Measurements from ENCODE around the gene CCDC188. TPM values are rescaled to one million over a fixed set of nuclear protein-coding genes. Genes with fewer than 3 reads are reported as not detected.

CCDC188 gene
- total and polyA plus RNA-seq, 2 of the 8 experiments (the other 6 are each of a cell fraction or from before 2014, with no cell fraction given) = not detected

- no peak overlapping the region for H3K4me2 ChIP-seq (ENCODE audit: insufficient read depth in 1 of 2, low read depth in 2 of 2, low read length in 2 of 2)
- no peak overlapping the region for H4K8ac ChIP-seq (ENCODE audit: extremely low read depth, insufficient read depth, low read length)
- no peak for FAIRE-seq
- H2BK5ac ChIP-seq (ENCODE audit: low read depth, low read length) = no peak overlapping the region
- no peak overlapping the region for H2AFZ ChIP-seq (ENCODE audit: low read length)
- no peaks in the 10 kb centered on the region for H4K20me1 ChIP-seq (replicated peaks in 1 of 2; ENCODE audit: control insufficient read depth in 1 of 2, insufficient read depth in 2 of 2, low read length in 2 of 2)
- no peak overlapping the region for H4K91ac ChIP-seq (replicated peaks; ENCODE audit: insufficient read length, low read length)
- no peaks in the 10 kb centered on the region for H3K36me3 ChIP-seq (ENCODE audit: control insufficient read depth in 2 of 4, insufficient read depth in 4 of 4, low read length in 3 of 4)
- no peak overlapping the region for H3K56ac ChIP-seq (replicated peaks; ENCODE audit: insufficient read length, low read depth, low read length)
- H3K4ac ChIP-seq (replicated peaks; ENCODE audit: insufficient read length, low read depth, low read length) = no peak overlapping the region
- ChIA-PET CTCF (ENCODE audit: partially characterized antibody) (interaction anchor here (1.1 to 1.5 kb wide), 2 partner anchors 12 to 40 kb away, joined by 3 to 6 read pairs; no protein-coding TSS in a partner anchor), POLR2A (ENCODE audit: partially characterized antibody) (no interaction called here)
- H4K5ac ChIP-seq (ENCODE audit: insufficient read length, low read depth, low read length) = no peak overlapping the region
- no peak overlapping the region for H2BK120ac ChIP-seq (replicated peaks; ENCODE audit: low read depth, low read length)
- no peak for DNase-seq (ENCODE audit: low read depth in 1 of 2, low spot score in 2 of 2)
- H3K14ac ChIP-seq (ENCODE audit: insufficient read length) = no peak overlapping the region
- no peaks in the 10 kb centered on the region for H3K79me2 ChIP-seq (ENCODE audit: control insufficient read depth in 1 of 2, insufficient read depth in 2 of 2, low read length in 2 of 2)
- H3K9ac ChIP-seq (replicated peaks in 1 of 4; ENCODE audit: extremely low read depth in 1 of 4, low read depth in 3 of 4, low read length in 3 of 4) = no peak overlapping the region
- H3K23me2 ChIP-seq (ENCODE audit: low read depth, low read length) = peaks cover 6% of the 10 kb centered on the region; the same call in 1 of the 2 replicates
- no peak overlapping the region for H2BK15ac ChIP-seq (ENCODE audit: low read length)
- peaks cover 0 to 10% (median 9%) of the 10 kb centered on the region in 4 experiments; a peak in 6 of 7 replicates for H3K4me1 ChIP-seq (replicated peaks in 1 of 4; ENCODE audit: control insufficient read depth in 3 of 4, insufficient read depth in 4 of 4, low read length in 3 of 4)
- H3K23ac ChIP-seq (ENCODE audit: insufficient read length) = no peak overlapping the region
- WGBS, 2 experiments (ENCODE audit: extremely low coverage in 1 of 2, insufficient coverage in 1 of 2, insufficient read length in 1 of 2, insufficient replicate concordance in 2 of 2, low coverage in 1 of 2, low lambda C conversion rate in 2 of 2, missing lambda C conversion rate in 1 of 2) = 88% methylated on average over 10 of the region's 10 CpGs; no CpG with 5 or more reads in 1 of the 2 experiments
- H2BK12ac ChIP-seq (ENCODE audit: low read depth, low read length) = no peak overlapping the region
- no peak overlapping the region for H3K27ac ChIP-seq (ENCODE audit: low read depth, low read length)
- no peak overlapping the region for H3K18ac ChIP-seq (ENCODE audit: extremely low read depth, low read length)
- H3K79me1 ChIP-seq (ENCODE audit: low read depth, low read length) = no peaks in the 10 kb centered on the region
- H2BK20ac ChIP-seq (ENCODE audit: low read length) = no peak overlapping the region
- no peak overlapping the region for H2AK5ac ChIP-seq (ENCODE audit: low read depth, low read length)
- H3K27me3 ChIP-seq (replicated peaks in 1 of 4; ENCODE audit: control insufficient read depth in 3 of 4, extremely low read depth in 1 of 4, insufficient read depth in 3 of 4, low read length in 3 of 4) = no peaks in the 10 kb centered on the region
- no peaks in the 10 kb centered on the region for H3K9me3 ChIP-seq (ENCODE audit: insufficient read depth in 2 of 2, low read depth in 1 of 2, low read length in 1 of 2)
- no peak overlapping the region for H3K4me3 ChIP-seq (ENCODE audit: extremely low read depth in 1 of 4, insufficient read depth in 2 of 4, low read depth in 3 of 4, low read length in 4 of 4)
- TF ChIP-seq PHF8 (conservative IDR thresholded peaks at IDR 0.05; ENCODE audit: low read depth, low read length) (no peak), KDM4A (IDR thresholded peaks at IDR 0.05; ENCODE audit: low read depth, low read length, severe bottlenecking) (no peak), CTCF (IDR thresholded peaks at IDR 0.05; ENCODE audit: control extremely low read depth in 1 of 3, insufficient read depth in 1 of 3, low read depth in 1 of 3, low read length in 3 of 3) (no peak), SP1 (IDR thresholded peaks at IDR 0.05; ENCODE audit: low read depth, low read length) (no peak), TBP (IDR thresholded peaks at IDR 0.05; ENCODE audit: low read depth, low read length) (no peak), YY1 (IDR thresholded peaks at IDR 0.05; ENCODE audit: low read depth, low read length) (no peak), HDAC6 (IDR thresholded peaks at IDR 0.05; ENCODE audit: low read depth, low read length) (no peak), SRF (IDR thresholded peaks at IDR 0.05; ENCODE audit: low read depth, low read length) (no peak), POLR2A (IDR thresholded peaks at IDR 0.05; ENCODE audit: control extremely low read depth in 1 of 2, low read depth in 2 of 2, low read length in 2 of 2) (no peak), TCF12 (IDR thresholded peaks at IDR 0.05; ENCODE audit: low read depth, low read length) (no peak)
Observed at GRCh38 chr22:20198557-20199319, 47.9 kb upstream of the CCDC188 start.
